Measurements from ENCODE around the gene RPL10.
"Not testable (repeated sequence)": the region's sequence is repeated elsewhere in the genome, so short reads cannot be mapped to it uniquely, and the experiment has no call there.

Gene RPL10

GRCh38 chrX:154384284-154384892 lies 13.8 kb upstream of the RPL10 start:
- H3K4me3 ChIP-seq (ENCODE audit: low read depth, low read length): no peak overlapping the region
- DNase-seq (ENCODE audit: low read depth): peak; percentile 36
- peak; percentile 62 for TF ChIP-seq CTCF (conservative IDR thresholded peaks at IDR 0.05; ENCODE audit: low read depth, low read length)

DNA sequence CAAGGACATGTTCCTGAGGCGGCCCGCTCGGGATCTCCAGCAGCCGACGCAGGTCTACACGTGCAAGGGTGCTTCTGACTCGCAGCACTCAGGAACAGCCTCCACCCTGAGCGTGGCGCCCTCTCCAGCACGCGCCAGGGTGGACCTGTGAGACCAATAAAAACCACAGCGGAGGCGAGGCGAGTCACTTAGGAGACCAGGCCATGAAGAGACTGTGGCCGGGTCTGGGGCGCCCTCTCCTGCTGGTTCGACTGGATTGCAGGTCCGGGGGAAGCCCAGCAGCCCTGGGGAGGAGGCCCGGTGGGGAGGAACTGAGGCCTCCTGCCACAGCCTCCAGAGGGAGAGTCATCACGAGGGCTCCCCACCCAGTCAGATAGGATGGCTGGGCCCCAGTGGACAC lies 10.1 kb upstream of the RPL10 start:
- not testable (repeated sequence) for H3K4me3 ChIP-seq (ENCODE audit: low read depth, low read length); DNase-seq (ENCODE audit: low read depth)

- not testable (repeated sequence) for H3K4me3 ChIP-seq (ENCODE audit: low read depth, low read length)
Observed at GRCh38 chrX:154388649-154389048, 9.5 kb upstream of the RPL10 start.

DNA sequence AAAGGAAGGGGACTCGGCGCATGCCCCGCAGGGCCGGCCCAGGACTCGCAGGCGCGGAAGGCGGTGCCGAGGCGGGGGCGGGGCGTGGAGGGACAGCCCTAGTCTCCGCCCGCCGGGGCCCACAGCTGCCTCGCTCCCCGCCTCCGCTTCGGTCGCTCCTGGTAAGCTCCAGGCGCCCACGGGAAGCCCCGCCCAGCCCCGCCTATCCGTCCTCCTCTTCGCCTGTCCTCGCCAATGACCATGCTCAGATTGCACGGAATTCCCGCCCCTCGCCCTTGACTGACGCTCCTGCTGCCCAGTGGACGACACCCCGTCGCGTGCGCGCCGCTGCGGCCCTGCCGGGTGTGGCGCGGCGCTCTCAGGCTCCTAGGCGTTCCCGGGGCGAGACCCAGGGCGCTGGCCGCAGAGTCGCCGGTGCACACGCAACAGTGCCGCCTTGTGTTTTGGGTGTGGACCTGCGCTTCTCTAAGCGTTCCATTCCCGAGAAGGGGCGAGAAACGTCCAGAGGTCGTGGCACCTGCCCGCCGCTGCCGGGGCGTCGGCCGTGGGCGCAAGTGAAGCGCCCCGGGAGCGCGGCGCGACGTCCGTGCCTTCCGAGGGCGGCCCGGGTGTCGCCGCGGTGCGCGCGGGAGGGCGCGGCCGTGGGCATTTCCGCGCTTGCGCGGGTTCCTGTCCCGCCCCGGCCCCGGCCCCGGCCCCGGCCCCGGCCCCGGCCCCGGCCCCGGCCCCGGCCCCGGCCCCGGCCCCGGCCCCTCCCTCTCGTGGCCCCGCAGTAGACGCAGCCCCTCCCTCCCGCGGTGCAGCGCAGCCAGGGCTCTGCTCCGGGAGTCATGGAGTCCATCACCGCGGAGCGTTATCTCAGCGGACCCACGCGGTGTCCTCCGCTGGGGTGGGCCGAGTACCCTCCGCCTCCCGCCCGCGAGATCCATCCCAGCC lies 8.1 kb upstream of the RPL10 start:
- peak overlapping the region; percentile 44 for H3K4me3 ChIP-seq (ENCODE audit: low read depth, low read length)
- not testable (repeated sequence) for DNase-seq (ENCODE audit: low read depth)

More at GRCh38 chrX:154388649-154389048, 9.5 kb upstream of the RPL10 start:
- DNase-seq (ENCODE audit: low read depth): not testable (repeated sequence)

DNA sequence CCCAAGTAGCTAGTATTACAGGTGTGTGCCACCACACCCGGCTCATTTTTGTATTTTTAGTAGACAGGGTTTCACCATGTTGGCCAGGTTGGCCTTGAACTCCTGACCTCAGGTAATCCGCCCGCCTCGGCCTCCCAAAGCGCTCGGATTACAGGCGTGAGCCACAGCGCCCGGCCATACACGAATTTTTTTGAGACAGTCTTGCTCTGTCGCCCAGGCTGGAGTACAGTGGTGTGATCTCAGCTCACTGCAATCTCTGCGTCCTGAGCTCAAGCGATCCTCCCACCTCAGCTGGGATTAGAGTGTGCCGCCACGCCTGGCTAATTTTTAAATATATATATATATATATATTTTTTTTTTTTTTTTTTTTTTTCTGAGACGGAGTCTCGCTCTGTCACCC lies 1.8 kb upstream of the RPL10 start:
- not testable (repeated sequence) for DNase-seq (ENCODE audit: low read depth); H3K4me3 ChIP-seq (ENCODE audit: low read depth, low read length)

- peak; percentile 53 for DNase-seq (ENCODE audit: low read depth)
- H3K4me3 ChIP-seq (ENCODE audit: low read depth, low read length): peak overlapping the region; percentile 79
- no peak for TF ChIP-seq CTCF (conservative IDR thresholded peaks at IDR 0.05; ENCODE audit: low read depth, low read length)
Observed at GRCh38 chrX:154396973-154397887, 947 bp upstream of the RPL10 start.

GRCh38 chrX:154398668-154399526 lies 720 bp downstream of the RPL10 start:
- H3K4me3 ChIP-seq (ENCODE audit: low read depth, low read length): peak overlapping the region; percentile 79
- peak; percentile 76 for TF ChIP-seq CTCF (conservative IDR thresholded peaks at IDR 0.05; ENCODE audit: low read depth, low read length)
- DNase-seq (ENCODE audit: low read depth): peak; percentile 87

- DNase-seq (ENCODE audit: low read depth): no peak
- TF ChIP-seq CTCF (conservative IDR thresholded peaks at IDR 0.05; ENCODE audit: low read depth, low read length): no peak
- peak overlapping the region; percentile 79 for H3K4me3 ChIP-seq (ENCODE audit: low read depth, low read length)
Observed at GRCh38 chrX:154399527-154400368, 1.6 kb downstream of the RPL10 start.

GRCh38 chrX:154400369-154400817 lies 2.2 kb downstream of the RPL10 start:
- not testable (repeated sequence) for DNase-seq (ENCODE audit: low read depth); H3K4me3 ChIP-seq (ENCODE audit: low read depth, low read length)

Data from choroid plexus epithelial cell (primary cell).